Measurements from ENCODE around the gene UGT1A9. TPM values are rescaled to one million over a fixed set of nuclear protein-coding genes. Genes with fewer than 3 reads are reported as not detected.

UGT1A9 gene
- total RNA-seq, 3 donors from 2014 or later, result not detected

GRCh38 chr2:233772583-233772982 lies 100.9 kb downstream of the UGT1A9 start:
- no peak for ATAC-seq
- H3K9me3 Mint-ChIP-seq, result peaks cover 4% of the 10 kb centered on the region
- H3K4me3 Mint-ChIP-seq, result no peak overlapping the region
- no peak for DNase-seq
- no peaks in the 10 kb centered on the region for H3K36me3 Mint-ChIP-seq (ENCODE audit: insufficient read depth)
- H3K4me1 Mint-ChIP-seq (ENCODE audit: low read depth), result no peaks in the 10 kb centered on the region
- peaks cover 11% of the 10 kb centered on the region for H3K27me3 Mint-ChIP-seq (ENCODE audit: low read depth)

DNA sequence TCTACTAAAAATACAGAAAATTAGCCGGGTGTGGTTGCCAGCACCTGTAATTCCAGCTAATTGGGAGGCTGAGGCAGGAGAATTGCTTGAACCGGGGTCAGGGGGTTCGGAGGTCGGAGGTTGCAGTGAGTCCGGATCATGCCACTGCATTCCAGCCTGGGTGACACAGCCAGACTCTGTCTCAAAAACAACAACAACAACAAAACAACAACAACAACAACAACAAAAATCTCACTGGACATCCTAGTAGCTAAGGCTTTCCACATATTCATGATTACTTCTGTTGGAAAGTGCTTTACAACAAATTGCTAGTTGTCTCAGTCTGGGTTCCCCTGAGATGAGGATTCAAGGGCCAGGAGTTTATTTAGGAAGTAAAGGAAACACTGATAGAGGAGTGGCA lies 102.2 kb downstream of the UGT1A9 start:
- peaks cover 16% of the 10 kb centered on the region for H3K27me3 Mint-ChIP-seq (ENCODE audit: low read depth)
- H3K9me3 Mint-ChIP-seq, result peaks cover 4% of the 10 kb centered on the region
- H3K4me1 Mint-ChIP-seq (ENCODE audit: low read depth), result no peaks in the 10 kb centered on the region
- DNase-seq (no peak), ATAC-seq (no peak)
- no peaks in the 10 kb centered on the region for H3K36me3 Mint-ChIP-seq (ENCODE audit: insufficient read depth)
- H3K4me3 Mint-ChIP-seq, result no peak overlapping the region

DNA sequence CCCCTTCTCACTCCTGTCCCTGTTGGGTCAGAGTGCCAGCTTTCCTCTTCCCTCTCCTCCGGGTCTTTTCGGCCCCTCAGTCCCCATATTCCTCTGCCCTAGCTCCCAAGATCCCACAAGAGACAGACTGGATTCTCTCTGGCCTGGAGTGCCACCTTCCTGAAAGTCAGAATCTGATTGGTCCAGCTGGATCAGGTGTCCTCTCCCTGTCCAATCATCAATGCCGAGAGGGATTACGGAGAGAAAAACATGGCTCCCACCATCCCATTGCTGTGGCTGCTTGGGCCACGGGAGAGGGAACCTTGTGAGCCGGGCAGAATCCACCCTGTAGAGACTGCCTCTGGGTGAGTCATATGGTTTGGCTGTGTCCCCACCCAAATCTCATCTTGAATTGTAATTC lies 103.7 kb downstream of the UGT1A9 start:
- no peaks in the 10 kb centered on the region for H3K36me3 Mint-ChIP-seq (ENCODE audit: insufficient read depth)

GRCh38 chr2:233778030-233778429 lies 106.3 kb downstream of the UGT1A9 start, which contains the start of gene MROH2A:
MROH2A (plus strand) TSS chr2:233778330; CDS start chr2:233779359, 1,029 bp downstream.
- Mint-ChIP-seq H3K4me1 (ENCODE audit: low read depth) (no peaks in the 10 kb centered on the region), H3K36me3 (ENCODE audit: insufficient read depth) (no peaks in the 10 kb centered on the region), H3K27me3 (ENCODE audit: low read depth) (peaks cover 15% of the 10 kb centered on the region), H3K9me3 (peaks cover 4% of the 10 kb centered on the region), H3K4me3 (no peak within 1 kb of the TSS)
- ATAC-seq (no peak), DNase-seq (no peak)

More for the DNA sequence above, 103.7 kb downstream of the UGT1A9 start:
- Mint-ChIP-seq H3K27me3 (ENCODE audit: low read depth) (peaks cover 11% of the 10 kb centered on the region), H3K4me1 (ENCODE audit: low read depth) (no peaks in the 10 kb centered on the region), H3K4me3 (no peak overlapping the region), H3K9me3 (peaks cover 4% of the 10 kb centered on the region)
- ATAC-seq, result no peak
- no peak for DNase-seq

- H3K4me3 Mint-ChIP-seq, result no peak overlapping the region
- peaks cover 4% of the 10 kb centered on the region for H3K9me3 Mint-ChIP-seq
- no peaks in the 10 kb centered on the region for H3K36me3 Mint-ChIP-seq (ENCODE audit: insufficient read depth)
- no peak for ATAC-seq
- H3K27me3 Mint-ChIP-seq (ENCODE audit: low read depth), result peaks cover 23% of the 10 kb centered on the region
- H3K4me1 Mint-ChIP-seq (ENCODE audit: low read depth), result no peaks in the 10 kb centered on the region
- no peak for DNase-seq
Observed at GRCh38 chr2:233779722-233780121, 108.0 kb downstream of the UGT1A9 start.

- DNase-seq (no peak), ATAC-seq (no peak)
- Mint-ChIP-seq H3K27me3 (ENCODE audit: low read depth) (peaks cover 21% of the 10 kb centered on the region), H3K4me3 (no peak overlapping the region), H3K9me3 (peaks cover 4% of the 10 kb centered on the region), H3K36me3 (ENCODE audit: insufficient read depth) (no peaks in the 10 kb centered on the region), H3K4me1 (ENCODE audit: low read depth) (no peaks in the 10 kb centered on the region)
Observed at GRCh38 chr2:233780771-233781170, 109.1 kb downstream of the UGT1A9 start.

- Mint-ChIP-seq H3K36me3 (ENCODE audit: insufficient read depth) (no peaks in the 10 kb centered on the region), H3K4me1 (ENCODE audit: low read depth) (no peaks in the 10 kb centered on the region), H3K27me3 (ENCODE audit: low read depth) (peaks cover 6% of the 10 kb centered on the region), H3K4me3 (no peak overlapping the region), H3K9me3 (peaks cover 5% of the 10 kb centered on the region)
- no peak for DNase-seq
- ATAC-seq, result no peak
Observed at GRCh38 chr2:233789554-233789953, 117.9 kb downstream of the UGT1A9 start.

DNA sequence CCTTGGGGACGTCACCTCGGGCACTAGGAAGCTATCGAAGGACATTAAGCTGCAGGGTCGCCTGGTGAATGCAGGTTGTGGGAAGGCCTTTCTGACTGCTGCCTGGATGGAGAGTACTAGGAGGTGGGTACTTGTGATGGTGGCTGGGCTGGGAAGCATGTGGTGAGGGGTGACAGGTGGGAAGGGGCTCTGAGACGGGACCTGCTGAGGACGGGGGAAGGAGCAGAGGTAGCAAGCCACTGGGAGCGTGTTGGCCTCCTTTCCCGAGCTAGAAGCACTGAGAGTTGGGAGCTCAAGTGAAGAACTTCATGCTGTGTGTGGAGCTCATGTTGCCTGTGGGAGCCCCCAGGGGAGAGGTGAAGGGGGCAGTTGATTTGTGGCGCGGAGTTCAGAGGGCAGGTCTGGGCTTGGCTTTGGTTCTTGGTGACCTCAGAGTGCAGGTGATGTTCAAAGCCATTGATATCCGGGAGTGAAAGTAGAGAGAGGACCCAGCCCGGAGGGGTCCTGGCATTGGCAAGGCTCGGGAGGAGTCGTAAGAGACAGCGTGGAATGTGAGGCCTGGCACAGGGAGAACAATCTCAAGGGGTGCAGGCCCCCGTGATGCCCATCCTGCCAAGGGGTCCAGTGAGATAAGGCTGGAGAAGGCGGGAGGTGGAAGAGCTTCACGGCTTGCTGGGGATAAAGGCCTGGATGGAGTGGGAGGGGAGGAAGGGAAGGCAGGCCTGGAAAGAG lies 119.6 kb downstream of the UGT1A9 start:
- ATAC-seq, result no peak
- Mint-ChIP-seq H3K9me3 (peaks cover under 1% of the 10 kb centered on the region), H3K36me3 (ENCODE audit: insufficient read depth) (no peaks in the 10 kb centered on the region), H3K4me1 (ENCODE audit: low read depth) (no peaks in the 10 kb centered on the region), H3K27me3 (ENCODE audit: low read depth) (peaks cover 2% of the 10 kb centered on the region), H3K4me3 (no peak overlapping the region)
- DNase-seq, result no peak

- H3K36me3 Mint-ChIP-seq (ENCODE audit: insufficient read depth), result no peaks in the 10 kb centered on the region
- no peak overlapping the region for H3K4me3 Mint-ChIP-seq
- no peaks in the 10 kb centered on the region for H3K27me3 Mint-ChIP-seq (ENCODE audit: low read depth)
- ATAC-seq (no peak), DNase-seq (no peak)
- H3K4me1 Mint-ChIP-seq (ENCODE audit: low read depth), result no peaks in the 10 kb centered on the region
- H3K9me3 Mint-ChIP-seq, result no peaks in the 10 kb centered on the region
Observed at GRCh38 chr2:233791883-233792329, 120.2 kb downstream of the UGT1A9 start.

DNA sequence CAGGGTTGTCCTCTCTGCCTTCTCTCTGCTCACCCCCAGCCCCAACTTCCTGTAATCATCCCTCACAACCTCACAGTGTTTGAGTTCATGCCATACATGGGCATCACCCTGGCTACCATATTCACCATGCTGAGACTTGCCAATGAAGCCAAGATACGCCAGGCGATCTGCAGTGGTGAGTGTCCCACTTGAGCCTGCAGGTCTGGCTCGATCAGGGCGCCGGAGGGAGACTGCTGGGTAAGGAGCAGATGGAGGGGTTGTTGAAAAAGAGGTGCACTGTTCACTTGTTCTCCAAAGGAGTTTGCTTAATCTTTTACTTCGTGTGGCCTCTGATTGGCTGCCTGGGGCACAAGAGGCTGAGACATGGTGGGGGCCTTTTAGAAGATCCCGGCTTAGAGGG lies 121.0 kb downstream of the UGT1A9 start:
- no peak overlapping the region for H3K4me3 Mint-ChIP-seq
- no peak for ATAC-seq
- H3K9me3 Mint-ChIP-seq, result no peaks in the 10 kb centered on the region
- H3K36me3 Mint-ChIP-seq (ENCODE audit: insufficient read depth), result no peaks in the 10 kb centered on the region
- DNase-seq, result no peak
- H3K4me1 Mint-ChIP-seq (ENCODE audit: low read depth), result no peaks in the 10 kb centered on the region
- H3K27me3 Mint-ChIP-seq (ENCODE audit: low read depth), result no peaks in the 10 kb centered on the region

GRCh38 chr2:233793465-233794127 lies 121.9 kb downstream of the UGT1A9 start:
- Mint-ChIP-seq H3K36me3 (ENCODE audit: insufficient read depth) (no peaks in the 10 kb centered on the region), H3K4me3 (no peak overlapping the region), H3K4me1 (ENCODE audit: low read depth) (no peaks in the 10 kb centered on the region), H3K9me3 (no peaks in the 10 kb centered on the region), H3K27me3 (ENCODE audit: low read depth) (no peaks in the 10 kb centered on the region)
- no peak for DNase-seq
- no peak for ATAC-seq

DNA sequence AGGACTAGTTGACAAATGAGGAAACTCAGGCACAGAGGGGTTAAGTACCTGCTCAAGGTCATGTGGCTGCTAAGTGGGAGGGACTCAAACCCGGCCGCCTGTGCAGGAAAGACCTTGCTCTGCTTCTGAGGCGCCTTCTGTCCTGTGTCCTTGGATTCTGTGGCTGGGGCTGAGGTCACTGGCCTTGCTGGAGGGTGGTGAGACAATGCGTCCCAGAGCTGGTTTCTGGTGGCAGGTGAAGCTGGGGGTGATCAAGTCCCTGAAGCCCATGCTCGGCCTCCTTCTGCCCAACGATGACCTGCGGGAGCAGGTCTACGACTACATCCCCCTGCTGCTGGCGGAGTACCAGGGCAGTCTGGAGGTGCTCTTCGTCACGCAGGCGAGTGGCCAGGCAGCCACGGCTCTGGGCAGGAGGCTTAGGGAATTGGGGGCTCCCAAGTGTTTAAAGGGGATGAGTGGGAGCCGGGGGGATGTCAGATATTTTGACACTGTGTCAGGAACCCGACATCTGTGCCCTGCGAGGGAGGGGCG lies 122.5 kb downstream of the UGT1A9 start:
- no peaks in the 10 kb centered on the region for H3K27me3 Mint-ChIP-seq (ENCODE audit: low read depth)
- no peak for ATAC-seq
- H3K36me3 Mint-ChIP-seq (ENCODE audit: insufficient read depth), result no peaks in the 10 kb centered on the region
- H3K9me3 Mint-ChIP-seq, result no peaks in the 10 kb centered on the region
- H3K4me3 Mint-ChIP-seq, result no peak overlapping the region
- no peak for DNase-seq
- no peaks in the 10 kb centered on the region for H3K4me1 Mint-ChIP-seq (ENCODE audit: low read depth)

GRCh38 chr2:233795735-233796171 lies 124.1 kb downstream of the UGT1A9 start:
- H3K27me3 Mint-ChIP-seq (ENCODE audit: low read depth), result no peaks in the 10 kb centered on the region
- H3K36me3 Mint-ChIP-seq (ENCODE audit: insufficient read depth), result no peaks in the 10 kb centered on the region
- H3K9me3 Mint-ChIP-seq, result peaks cover 4% of the 10 kb centered on the region
- no peak overlapping the region for H3K4me3 Mint-ChIP-seq
- DNase-seq (no peak), ATAC-seq (no peak)
- no peaks in the 10 kb centered on the region for H3K4me1 Mint-ChIP-seq (ENCODE audit: low read depth)

DNA sequence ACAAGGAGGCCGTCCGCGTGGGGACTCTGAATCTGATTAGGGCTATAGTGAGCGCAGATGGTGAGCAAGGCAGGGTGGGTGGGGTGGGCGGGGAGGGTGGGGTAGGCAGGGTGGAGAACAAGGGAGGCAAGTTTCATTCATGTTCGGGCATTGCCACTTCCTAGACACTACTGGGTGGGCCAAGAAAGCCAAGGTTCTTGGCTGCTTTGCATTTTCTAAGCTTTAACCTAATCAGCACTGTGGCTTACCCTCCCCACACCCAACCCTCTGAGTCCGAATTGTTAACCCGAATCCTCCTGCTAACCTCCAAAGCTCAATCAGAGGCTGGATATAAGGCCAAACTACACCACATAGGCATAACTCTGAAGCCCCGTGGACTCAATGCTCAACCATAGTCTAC lies 124.6 kb downstream of the UGT1A9 start:
- Mint-ChIP-seq H3K27me3 (ENCODE audit: low read depth) (no peaks in the 10 kb centered on the region), H3K9me3 (peaks cover 4% of the 10 kb centered on the region), H3K4me1 (ENCODE audit: low read depth) (no peaks in the 10 kb centered on the region), H3K36me3 (ENCODE audit: insufficient read depth) (no peaks in the 10 kb centered on the region), H3K4me3 (no peak overlapping the region)
- no peak for DNase-seq
- ATAC-seq, result no peak

All from activated T-cell treated with anti-CD3 and anti-CD28 coated beads, Interleukin-2, amount 50 U/mL, for 4 hours (primary cell).